Fibroblast of lung (primary cell): ENCODE results near the gene APP. TPM values are rescaled to one million over a fixed set of nuclear protein-coding genes. Genes with fewer than 3 reads are reported as not detected.

Experiments used
- DNase-seq, 2 donors: peaks; one replicate each; pipeline versions ENCODE4 v3.0.0 to v3.0.0-alpha.2; 2010; ENCODE audit warnings: low read depth in 2 of 2
- H2AFZ ChIP-seq: 2 replicates; pipeline ENCODE4 v1.5.1; 2012; ENCODE audit warnings: low read length, control low read depth, inconsistent platforms
- H3K27ac ChIP-seq: 2 replicates; pipeline ENCODE4 v1.5.1; 2011; ENCODE audit warnings: low read length, control low read depth; ENCODE audit not compliant: insufficient read depth
- H3K27me3 ChIP-seq: 2 replicates; pipeline ENCODE4 v1.5.1; 2011; ENCODE audit warnings: mild to moderate bottlenecking, low read length; ENCODE audit not compliant: control insufficient read depth, insufficient read depth
- H3K36me3 ChIP-seq: 2 replicates; pipeline ENCODE4 v1.5.1; 2011; ENCODE audit warnings: low read length; ENCODE audit not compliant: control insufficient read depth, insufficient read depth
- H3K4me1 ChIP-seq: 2 replicates; pipeline ENCODE4 v1.5.1; 2011; ENCODE audit warnings: low read length; ENCODE audit not compliant: control insufficient read depth, insufficient read depth; ENCODE audit errors: extremely low read depth
- H3K4me2 ChIP-seq: 2 replicates; pipeline ENCODE4 v1.5.1; 2011; ENCODE audit warnings: low read length, control low read depth; ENCODE audit not compliant: insufficient read depth; ENCODE audit errors: extremely low read depth
- H3K4me3 ChIP-seq, 4 experiments: fragments of 200-600 bp in 1 of 4; sonication (generic) in 1 of 4; replicated peaks in 1 of 4; 2 replicates each; pipeline ENCODE4 v1.5.1; 2011 to 2016; ENCODE audit warnings: low read length in 4 of 4, low read depth in 3 of 4, mild to moderate bottlenecking in 3 of 4, control low read depth in 2 of 4, inconsistent platforms in 1 of 4, mixed read lengths in 1 of 4; ENCODE audit not compliant: insufficient read depth in 1 of 4; ENCODE audit errors: control extremely low read depth in 1 of 4
- H3K79me2 ChIP-seq: 2 replicates; pipeline ENCODE4 v1.5.1; 2012; ENCODE audit warnings: mild to moderate bottlenecking, low read length, inconsistent platforms; ENCODE audit not compliant: control insufficient read depth, insufficient read depth
- H3K9ac ChIP-seq: 2 replicates; pipeline ENCODE4 v1.5.1; 2011; ENCODE audit warnings: mild to moderate bottlenecking, low read length, control low read depth; ENCODE audit not compliant: insufficient read depth
- H3K9me3 ChIP-seq: 2 replicates; pipeline ENCODE4 v1.5.1; 2012; ENCODE audit warnings: low read depth, low read length; ENCODE audit not compliant: control insufficient read depth, insufficient read depth
- H4K20me1 ChIP-seq: 2 replicates; pipeline ENCODE4 v1.5.1; 2011; ENCODE audit warnings: low read length; ENCODE audit not compliant: control insufficient read depth, insufficient read depth; ENCODE audit errors: extremely low read depth
- EZH2 ChIP-seq: IDR thresholded peaks from 2 replicates; pipeline ENCODE4 v1.5.1; 2012; ENCODE audit warnings: low read length, control low read depth, mild to moderate bottlenecking; ENCODE audit errors: missing control alignments
- polyA plus RNA-seq, 2 donors: library from polyadenylated mRNA; depleted of rRNA in 1 of 2; stranded (reverse) in 1 of 2; unstranded in 1 of 2; fragments of >200 nt; gene quantifications; 2 replicates each; pipeline ENCODE4 v1.2.1, GENCODE V29; 2011 to 2012; ENCODE audit warnings: missing spikeins in 1 of 2
- total RNA-seq: library from RNA; depleted of rRNA; stranded (reverse); fragments of >200 nt; gene quantifications from 2 replicates; pipeline ENCODE4 v1.2.1, GENCODE V29; 2014
- TF ChIP-seq, protein P1 (sequence below), 2 donors: IDR thresholded peaks in 1 of 2; conservative IDR thresholded peaks in 1 of 2; 1 replicate in 1 of 2; 2 replicates in 1 of 2; pipeline ENCODE4 v1.5.1; 2011 to 2012; ENCODE audit warnings: low read length in 2 of 2, control low read depth in 1 of 2, inconsistent platforms in 1 of 2, low read depth in 1 of 2, mild to moderate bottlenecking in 1 of 2

The APP gene
- total and polyA plus RNA-seq, 2 donors (not counting 1 experiment from before 2014, with no cell fraction given), result 633 to 1,088 TPM

DNA sequence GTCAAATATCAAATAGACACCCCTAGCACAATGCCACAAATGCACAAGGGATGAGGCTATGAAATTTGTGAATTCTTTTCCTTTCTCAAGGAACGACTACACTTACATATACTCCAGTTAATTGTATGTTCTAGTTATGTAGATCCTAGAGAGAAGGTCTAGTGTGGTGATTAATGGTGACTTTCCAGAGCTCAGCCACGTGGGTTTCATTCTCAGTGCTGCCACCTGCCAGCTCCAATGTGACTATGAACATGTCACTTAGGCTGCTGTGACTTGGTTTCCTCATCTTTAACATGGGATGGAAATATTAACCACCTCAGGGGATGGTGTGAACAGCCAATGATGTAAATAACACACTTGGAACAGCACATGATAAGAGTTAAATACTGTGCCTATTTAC, 138.3 kb downstream of the APP start:
- DNase-seq, result peak in 1 of 2 donors; percentile 6
- Histone ChIP-seq H3K79me2 (peaks cover 2% of the 10 kb centered on the region), H3K4me3 (no peak overlapping the region), H3K4me2 (no peak overlapping the region), H3K27me3 (no peaks in the 10 kb centered on the region), H3K9me3 (no peaks in the 10 kb centered on the region), H3K9ac (no peak overlapping the region), H3K36me3 (no peaks in the 10 kb centered on the region), H3K4me1 (no peaks in the 10 kb centered on the region), H2AFZ (no peak overlapping the region), H4K20me1 (no peaks in the 10 kb centered on the region), H3K27ac (no peak overlapping the region)
- no peak for TF ChIP-seq EZH2
- TF ChIP-seq, protein P1, sequence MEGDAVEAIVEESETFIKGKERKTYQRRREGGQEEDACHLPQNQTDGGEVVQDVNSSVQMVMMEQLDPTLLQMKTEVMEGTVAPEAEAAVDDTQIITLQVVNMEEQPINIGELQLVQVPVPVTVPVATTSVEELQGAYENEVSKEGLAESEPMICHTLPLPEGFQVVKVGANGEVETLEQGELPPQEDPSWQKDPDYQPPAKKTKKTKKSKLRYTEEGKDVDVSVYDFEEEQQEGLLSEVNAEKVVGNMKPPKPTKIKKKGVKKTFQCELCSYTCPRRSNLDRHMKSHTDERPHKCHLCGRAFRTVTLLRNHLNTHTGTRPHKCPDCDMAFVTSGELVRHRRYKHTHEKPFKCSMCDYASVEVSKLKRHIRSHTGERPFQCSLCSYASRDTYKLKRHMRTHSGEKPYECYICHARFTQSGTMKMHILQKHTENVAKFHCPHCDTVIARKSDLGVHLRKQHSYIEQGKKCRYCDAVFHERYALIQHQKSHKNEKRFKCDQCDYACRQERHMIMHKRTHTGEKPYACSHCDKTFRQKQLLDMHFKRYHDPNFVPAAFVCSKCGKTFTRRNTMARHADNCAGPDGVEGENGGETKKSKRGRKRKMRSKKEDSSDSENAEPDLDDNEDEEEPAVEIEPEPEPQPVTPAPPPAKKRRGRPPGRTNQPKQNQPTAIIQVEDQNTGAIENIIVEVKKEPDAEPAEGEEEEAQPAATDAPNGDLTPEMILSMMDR (conservative IDR thresholded peaks at IDR 0.05 in 1 of 2, IDR thresholded peaks at IDR 0.05 in 1 of 2; ENCODE audit: low read depth in 1 of 2, low read length in 2 of 2), result no peak

DNA sequence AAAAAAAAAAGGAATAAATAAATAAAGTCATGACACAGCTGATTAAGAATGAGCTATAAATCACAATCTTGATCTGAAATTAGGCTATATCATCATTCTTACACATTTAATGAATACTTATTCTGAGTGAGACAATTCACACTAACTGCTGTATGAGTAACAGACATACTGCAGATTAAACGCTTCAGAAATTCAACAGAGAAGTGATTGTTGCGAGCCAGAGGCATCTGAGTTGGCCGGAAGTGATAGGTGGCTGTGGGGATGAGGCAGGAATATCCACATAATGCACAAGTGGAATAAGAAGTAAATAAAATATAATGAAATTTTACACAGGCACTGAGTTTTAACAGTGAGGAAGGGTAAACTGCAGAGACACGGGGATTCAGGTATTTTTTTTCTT, 142.4 kb downstream of the APP start:
- Histone ChIP-seq H3K4me1 (no peaks in the 10 kb centered on the region), H3K9me3 (no peaks in the 10 kb centered on the region), H3K4me3 (no peak overlapping the region), H3K36me3 (no peaks in the 10 kb centered on the region), H2AFZ (no peak overlapping the region), H3K79me2 (no peaks in the 10 kb centered on the region), H4K20me1 (no peaks in the 10 kb centered on the region), H3K9ac (no peak overlapping the region), H3K4me2 (no peak overlapping the region), H3K27me3 (no peaks in the 10 kb centered on the region), H3K27ac (no peak overlapping the region)
- TF ChIP-seq, protein P1 (conservative IDR thresholded peaks at IDR 0.05 in 1 of 2, IDR thresholded peaks at IDR 0.05 in 1 of 2; ENCODE audit: low read depth in 1 of 2, low read length in 2 of 2), result no peak
- TF ChIP-seq EZH2, result no peak
- DNase-seq, result peak in 1 of 2 donors; percentile 38

DNA sequence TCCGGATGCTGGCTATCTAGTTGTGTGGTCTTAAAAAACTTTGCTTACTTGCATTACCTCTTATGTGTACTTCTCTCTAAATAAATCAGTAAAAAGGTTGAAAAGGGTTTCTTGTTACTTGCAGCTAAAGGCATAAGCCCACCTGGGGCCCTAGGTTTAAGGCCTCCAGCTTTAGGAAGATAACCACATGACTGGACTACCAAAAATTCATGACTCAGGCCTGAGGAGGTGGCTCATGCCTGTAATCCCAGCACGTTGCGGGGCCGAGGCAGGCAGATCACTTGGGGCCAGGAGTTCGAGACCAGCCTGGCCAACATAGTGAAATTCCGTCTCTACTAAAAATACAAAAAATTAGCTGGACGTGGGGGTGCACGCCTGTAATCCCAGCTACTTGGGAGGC, 142.9 kb downstream of the APP start:
- Histone ChIP-seq H4K20me1 (no peaks in the 10 kb centered on the region), H3K79me2 (no peaks in the 10 kb centered on the region)

More for the DNA sequence above, 142.9 kb downstream of the APP start:
- DNase-seq, result peak; percentile 41 to 67
- TF ChIP-seq EZH2, result no peak
- TF ChIP-seq, protein P1 (conservative IDR thresholded peaks at IDR 0.05 in 1 of 2, IDR thresholded peaks at IDR 0.05 in 1 of 2; ENCODE audit: low read depth in 1 of 2, low read length in 2 of 2), result no peak
- Histone ChIP-seq H3K9me3 (no peaks in the 10 kb centered on the region), H3K4me3 (no peak overlapping the region), H3K9ac (no peak overlapping the region), H3K27ac (no peak overlapping the region), H3K4me1 (no peaks in the 10 kb centered on the region), H2AFZ (no peak overlapping the region), H3K4me2 (no peak overlapping the region), H3K27me3 (no peaks in the 10 kb centered on the region), H3K36me3 (no peaks in the 10 kb centered on the region)
